Calu3 (cell line): ENCODE data around the gene NECTIN1. TPM values are rescaled to one million over a fixed set of nuclear protein-coding genes. Genes with fewer than 3 reads are reported as not detected.

Source experiments
- BruUV-seq: library from RNA; stranded (reverse); fragments of 400-500 nt; replicated peaks from 2 replicates; lab custom pipeline; 2021; lab: Mats Ljungman, UMichigan
- CTCF ChIA-PET: fragments of 300-600 bp; sonication (Branson Sonifier 250); formaldehyde crosslinking; loops from one replicate; lab custom pipeline; 2022; ENCODE audit warnings: antibody characterized with exemption; lab: Charles Lee
- DNase-seq: peaks from one replicate; pipeline ENCODE4 v3.0.0; 2022
- H3K27ac Mint-ChIP-seq: one replicate; pipeline ENCODE4 v1.8.0; 2022; ENCODE audit warnings: mixed read lengths; ENCODE audit not compliant: unreplicated experiment
- H3K27me3 Mint-ChIP-seq: one replicate; pipeline ENCODE4 v1.8.0; 2022; ENCODE audit warnings: mixed read lengths; ENCODE audit not compliant: unreplicated experiment
- H3K36me3 Mint-ChIP-seq: one replicate; pipeline ENCODE4 v1.8.0; 2022; ENCODE audit warnings: mild to moderate bottlenecking, moderate library complexity, mixed read lengths; ENCODE audit not compliant: insufficient read depth, unreplicated experiment
- H3K4me1 Mint-ChIP-seq: one replicate; pipeline ENCODE4 v1.8.0; 2022; ENCODE audit warnings: mild to moderate bottlenecking, low read depth, mixed read lengths; ENCODE audit not compliant: unreplicated experiment
- H3K4me3 Mint-ChIP-seq: one replicate; pipeline ENCODE4 v1.8.0; 2022; ENCODE audit warnings: mild to moderate bottlenecking, low read depth, moderate library complexity, mixed read lengths; ENCODE audit not compliant: unreplicated experiment
- H3K9me3 Mint-ChIP-seq: one replicate; pipeline ENCODE4 v1.8.0; 2022; ENCODE audit warnings: low read depth, mixed read lengths; ENCODE audit not compliant: unreplicated experiment
- intact Hi-C: fragments of 100-400 bp; cut with micrococcal nuclease; formaldehyde crosslinking; loops from one replicate; pipeline ENCODE4 v1.10.0; 2022; ENCODE audit not compliant: unreplicated experiment
- total RNA-seq: library from RNA; stranded (reverse); gene quantifications from 2 replicates; pipeline ENCODE4 v1.2.3, GENCODE V29; 2022
- TF ChIP-seq, protein P1 (sequence below): fragments of 200-600 bp; IDR thresholded peaks from one replicate; pipeline ENCODE4 v1.8.0; 2022; ENCODE audit warnings: antibody characterized with exemption; ENCODE audit not compliant: unreplicated experiment

The NECTIN1 gene
- total RNA-seq, 1 experiment from 2014 or later: 22.1 TPM

GRCh38 chr11:119739975-119740374, 11.0 kb upstream of the NECTIN1 start:
- H3K27ac Mint-ChIP-seq: no peak overlapping the region
- no peak overlapping the region for H3K4me3 Mint-ChIP-seq
- no peaks in the 10 kb centered on the region for H3K9me3 Mint-ChIP-seq
- intact Hi-C loops: no loop called here
- peaks cover 22% of the 10 kb centered on the region for H3K27me3 Mint-ChIP-seq
- TF ChIP-seq, protein P1, sequence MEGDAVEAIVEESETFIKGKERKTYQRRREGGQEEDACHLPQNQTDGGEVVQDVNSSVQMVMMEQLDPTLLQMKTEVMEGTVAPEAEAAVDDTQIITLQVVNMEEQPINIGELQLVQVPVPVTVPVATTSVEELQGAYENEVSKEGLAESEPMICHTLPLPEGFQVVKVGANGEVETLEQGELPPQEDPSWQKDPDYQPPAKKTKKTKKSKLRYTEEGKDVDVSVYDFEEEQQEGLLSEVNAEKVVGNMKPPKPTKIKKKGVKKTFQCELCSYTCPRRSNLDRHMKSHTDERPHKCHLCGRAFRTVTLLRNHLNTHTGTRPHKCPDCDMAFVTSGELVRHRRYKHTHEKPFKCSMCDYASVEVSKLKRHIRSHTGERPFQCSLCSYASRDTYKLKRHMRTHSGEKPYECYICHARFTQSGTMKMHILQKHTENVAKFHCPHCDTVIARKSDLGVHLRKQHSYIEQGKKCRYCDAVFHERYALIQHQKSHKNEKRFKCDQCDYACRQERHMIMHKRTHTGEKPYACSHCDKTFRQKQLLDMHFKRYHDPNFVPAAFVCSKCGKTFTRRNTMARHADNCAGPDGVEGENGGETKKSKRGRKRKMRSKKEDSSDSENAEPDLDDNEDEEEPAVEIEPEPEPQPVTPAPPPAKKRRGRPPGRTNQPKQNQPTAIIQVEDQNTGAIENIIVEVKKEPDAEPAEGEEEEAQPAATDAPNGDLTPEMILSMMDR: no peak
- H3K4me1 Mint-ChIP-seq: no peaks in the 10 kb centered on the region
- H3K36me3 Mint-ChIP-seq: peaks cover 3% of the 10 kb centered on the region
- CTCF ChIA-PET: no interaction called here
- BruUV-seq: no TSS peak
- no peak for DNase-seq

DNA sequence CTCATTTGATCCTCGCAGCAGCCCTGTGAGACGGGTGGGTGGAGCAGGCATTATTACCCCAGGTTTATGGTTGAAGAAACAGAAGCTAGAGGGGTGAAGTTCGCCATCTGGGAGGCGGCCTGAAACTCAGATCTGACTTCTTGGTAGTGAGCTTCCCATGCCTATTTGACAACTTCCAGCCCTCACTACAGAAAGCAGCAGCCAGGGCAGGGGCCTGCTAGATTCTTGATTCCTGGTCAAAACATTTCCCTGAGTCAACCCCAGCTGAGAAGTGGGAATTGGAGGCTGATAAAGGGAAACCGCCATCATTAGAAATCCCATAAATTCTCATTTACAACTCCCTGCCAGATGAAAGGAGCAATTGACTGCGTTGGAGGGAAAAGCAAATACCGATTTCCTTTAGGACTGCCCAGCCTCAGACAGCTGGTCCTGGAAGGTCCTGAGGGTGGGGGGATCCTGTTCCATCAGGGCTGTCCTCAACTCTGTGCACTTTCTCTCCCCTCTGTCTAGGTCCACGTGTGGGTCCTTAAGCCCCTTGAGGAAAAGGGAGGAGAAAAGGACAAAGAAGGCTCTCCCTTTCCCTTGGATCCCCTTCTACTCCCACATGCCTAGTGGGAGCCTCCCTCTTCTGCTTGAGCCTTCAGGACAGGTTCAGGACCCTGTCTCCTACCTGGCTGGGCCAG, 10.2 kb upstream of the NECTIN1 start:
- Mint-ChIP-seq H3K4me1 (no peaks in the 10 kb centered on the region), H3K27ac (no peak overlapping the region), H3K36me3 (peaks cover 3% of the 10 kb centered on the region), H3K27me3 (peaks cover 14% of the 10 kb centered on the region), H3K4me3 (no peak overlapping the region), H3K9me3 (no peaks in the 10 kb centered on the region)
- DNase-seq: no peak
- intact Hi-C loops: no loop called here
- CTCF ChIA-PET: no interaction called here
- TF ChIP-seq, protein P1: no peak
- BruUV-seq: no TSS peak

DNA sequence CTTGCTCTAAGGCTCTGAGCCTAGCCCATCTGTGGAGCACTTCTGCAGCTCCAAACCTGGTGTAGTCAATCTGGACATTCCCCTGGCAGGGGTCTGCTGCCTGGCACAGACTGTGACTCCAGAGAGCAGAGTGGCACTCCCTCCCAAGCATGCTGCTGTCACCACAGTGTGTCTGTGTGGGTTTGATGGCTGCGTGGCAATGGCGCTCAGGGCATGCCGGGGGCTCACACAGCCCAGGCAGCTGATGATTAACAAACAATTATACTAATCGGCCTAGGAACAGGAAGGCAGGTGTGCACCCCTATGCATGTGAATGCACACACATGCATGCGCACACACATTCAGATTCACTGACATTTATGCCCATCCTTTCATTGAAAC, 9.0 kb upstream of the NECTIN1 start:
- intact Hi-C loops: no loop called here
- Mint-ChIP-seq H3K4me1 (no peaks in the 10 kb centered on the region), H3K36me3 (peaks cover 3% of the 10 kb centered on the region), H3K27ac (no peak overlapping the region), H3K9me3 (no peaks in the 10 kb centered on the region), H3K4me3 (no peak overlapping the region), H3K27me3 (peaks cover 25% of the 10 kb centered on the region)
- TF ChIP-seq, protein P1: no peak
- no peak for DNase-seq
- CTCF ChIA-PET: no interaction called here
- no TSS peak for BruUV-seq

DNA sequence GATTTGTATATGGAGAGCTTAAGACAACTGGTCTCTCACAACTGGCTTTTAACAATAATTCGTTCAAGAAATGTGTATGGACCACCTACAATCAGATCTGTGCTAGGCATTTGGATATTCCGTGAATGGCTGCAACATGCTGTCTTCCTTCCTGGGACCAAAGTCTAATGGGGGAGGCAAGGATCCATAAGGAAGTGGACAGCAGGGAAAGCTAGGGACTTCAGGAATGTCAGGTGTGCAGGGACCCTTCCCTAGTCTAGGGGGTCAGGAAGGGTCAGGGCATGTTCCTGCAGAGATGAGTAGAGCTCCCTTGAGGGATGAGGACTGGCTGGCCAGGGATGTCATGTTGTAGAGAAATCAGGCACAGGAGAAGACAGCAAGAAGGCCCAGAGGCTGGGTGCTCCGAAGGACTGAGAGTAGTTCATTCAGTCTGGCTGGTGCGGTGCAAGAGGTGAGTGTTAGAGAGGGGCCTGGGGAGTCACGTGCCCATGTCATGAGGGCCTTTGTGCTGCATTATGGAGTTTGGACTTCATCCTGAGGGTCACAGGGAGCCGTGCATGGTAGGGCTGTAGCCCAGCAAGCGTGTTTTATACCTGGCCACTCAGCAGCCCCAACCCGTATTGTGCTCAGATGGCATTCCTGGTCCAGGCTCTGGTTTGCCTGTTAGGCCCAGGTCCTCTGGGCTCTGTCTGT, 8.5 kb upstream of the NECTIN1 start:
- CTCF ChIA-PET: no interaction called here
- Mint-ChIP-seq H3K27me3 (peaks cover 26% of the 10 kb centered on the region), H3K9me3 (no peaks in the 10 kb centered on the region), H3K36me3 (peaks cover 3% of the 10 kb centered on the region), H3K27ac (no peak overlapping the region), H3K4me1 (no peaks in the 10 kb centered on the region), H3K4me3 (no peak overlapping the region)
- intact Hi-C loops: no loop called here
- no TSS peak for BruUV-seq
- DNase-seq: no peak
- TF ChIP-seq, protein P1: no peak
